WTC11 (cell line): ENCODE measurements around the gene TTLL3. TPM values are rescaled to one million over a fixed set of nuclear protein-coding genes. Genes with fewer than 3 reads are reported as not detected.
A peak's percentile ranks its signal among the peaks of the same experiment; 100 is the strongest.

ENCODE experiments used
- ATAC-seq: fragments of 200-7000 bp; cut with Tn5 transposase; 2 replicates; pipeline ENCODE4 v1.10.0; 2021; ENCODE audit warnings: mild to moderate bottlenecking, moderate library complexity
- CTCF ChIA-PET: fragments of 300-600 bp; sonication (Branson Sonifier 250); formaldehyde crosslinking; loops from one replicate; lab custom pipeline; 2021; ENCODE audit warnings: antibody characterized with exemption; lab: Charles Lee
- POLR2A ChIA-PET: fragments of 350-600 bp; sonication (Branson Sonifier 250); formaldehyde crosslinking; loops from one replicate; lab custom pipeline; 2021; ENCODE audit warnings: antibody characterized with exemption; lab: Charles Lee
- DNase-seq: peaks from one replicate; pipeline ENCODE4 v3.0.0; 2021; ENCODE audit warnings: low spot score
- H3K27ac Mint-ChIP-seq: 2 replicates; pipeline ENCODE4 v1.8.0; 2021; ENCODE audit warnings: mixed read lengths
- H3K27me3 Mint-ChIP-seq: 2 replicates; pipeline ENCODE4 v1.8.0; 2021; ENCODE audit warnings: low read depth, mild to moderate bottlenecking, moderate library complexity, mixed read lengths
- H3K36me3 Mint-ChIP-seq: 2 replicates; pipeline ENCODE4 v1.8.0; 2021; ENCODE audit warnings: mixed read lengths
- H3K4me1 Mint-ChIP-seq: 2 replicates; pipeline ENCODE4 v1.8.0; 2022; ENCODE audit warnings: mixed read lengths
- H3K4me3 Mint-ChIP-seq: 2 replicates; pipeline ENCODE4 v1.8.0; 2021; ENCODE audit warnings: mild to moderate bottlenecking, moderate library complexity, mixed read lengths
- H3K9me3 Mint-ChIP-seq: 2 replicates; pipeline ENCODE4 v1.8.0; 2021; ENCODE audit warnings: mixed read lengths
- FOXK1 ChIP-seq: sonication (generic); formaldehyde crosslinking; IDR thresholded peaks from 2 replicates; pipeline ENCODE4 v1.8.0; 2022; ENCODE audit warnings: mild to moderate bottlenecking, moderate library complexity, missing genetic modification reagents
- GTF2I ChIP-seq: fragments of 250-450 bp; sonication (Bioruptor Pico); conservative IDR thresholded peaks from 2 replicates; pipeline ENCODE4 v1.4.0; 2021; ENCODE audit warnings: mild to moderate bottlenecking
- MXD4 ChIP-seq: fragments of 250-450 bp; sonication (Bioruptor Pico); IDR thresholded peaks from 2 replicates; pipeline ENCODE4 v1.8.0; 2021; ENCODE audit warnings: mild to moderate bottlenecking, moderate library complexity, borderline replicate concordance
- TEAD1 ChIP-seq: sonication (generic); formaldehyde crosslinking; IDR thresholded peaks from 2 replicates; pipeline ENCODE4 v1.8.0; 2022; ENCODE audit warnings: mild to moderate bottlenecking, missing genetic modification reagents
- TEAD4 ChIP-seq: sonication (generic); formaldehyde crosslinking; IDR thresholded peaks from 2 replicates; pipeline ENCODE4 v1.8.0; 2022; ENCODE audit warnings: mild to moderate bottlenecking, missing genetic modification reagents
- ZNF396 ChIP-seq: fragments of 250-450 bp; sonication (Bioruptor Pico); IDR thresholded peaks from 2 replicates; pipeline ENCODE4 v1.8.0; 2021; ENCODE audit warnings: mild to moderate bottlenecking, moderate library complexity, borderline replicate concordance
- ZNF416 ChIP-seq: fragments of 250-450 bp; sonication (Bioruptor Pico); IDR thresholded peaks from 2 replicates; pipeline ENCODE4 v1.9.0; 2021; ENCODE audit warnings: mild to moderate bottlenecking, inconsistent platforms
- total RNA-seq: library from RNA; stranded (reverse); gene quantifications from 3 replicates; pipeline ENCODE4 v1.2.3, GENCODE V29; 2021
- TF ChIP-seq, protein P1 (sequence below): sonication (generic); formaldehyde crosslinking; IDR thresholded peaks from 2 replicates; pipeline ENCODE4 v1.8.1; 2023; ENCODE audit warnings: mild to moderate bottlenecking, missing genetic modification reagents, borderline replicate concordance
- TF ChIP-seq, protein P2 (sequence below): sonication (generic); formaldehyde crosslinking; IDR thresholded peaks from 2 replicates; pipeline ENCODE4 v1.8.0; 2023; ENCODE audit warnings: missing genetic modification reagents
- TF ChIP-seq, protein P3 (sequence below): sonication (generic); formaldehyde crosslinking; IDR thresholded peaks from 2 replicates; pipeline ENCODE4 v1.8.1; 2023; ENCODE audit warnings: mild to moderate bottlenecking, missing genetic modification reagents
- TF ChIP-seq, protein P4 (sequence below): sonication (generic); formaldehyde crosslinking; IDR thresholded peaks from 2 replicates; pipeline ENCODE4 v1.8.0; 2022; ENCODE audit warnings: mild to moderate bottlenecking, missing genetic modification reagents
- TF ChIP-seq, protein P5 (sequence below): sonication (generic); formaldehyde crosslinking; IDR thresholded peaks from 2 replicates; pipeline ENCODE4 v1.8.1; 2023; ENCODE audit warnings: mild to moderate bottlenecking, moderate library complexity, missing genetic modification reagents
- TF ChIP-seq, protein P6 (sequence below): sonication (generic); formaldehyde crosslinking; IDR thresholded peaks from 2 replicates; pipeline ENCODE4 v1.8.0; 2023; ENCODE audit warnings: missing genetic modification reagents, mild to moderate bottlenecking, borderline replicate concordance
- TF ChIP-seq, protein P7 (sequence below): fragments of 250-450 bp; sonication (Bioruptor Pico); conservative IDR thresholded peaks from 2 replicates; pipeline ENCODE4 v1.9.0; 2021; ENCODE audit warnings: mild to moderate bottlenecking

TTLL3 gene
- total RNA-seq, 1 experiment from 2014 or later, result 14.7 TPM

DNA sequence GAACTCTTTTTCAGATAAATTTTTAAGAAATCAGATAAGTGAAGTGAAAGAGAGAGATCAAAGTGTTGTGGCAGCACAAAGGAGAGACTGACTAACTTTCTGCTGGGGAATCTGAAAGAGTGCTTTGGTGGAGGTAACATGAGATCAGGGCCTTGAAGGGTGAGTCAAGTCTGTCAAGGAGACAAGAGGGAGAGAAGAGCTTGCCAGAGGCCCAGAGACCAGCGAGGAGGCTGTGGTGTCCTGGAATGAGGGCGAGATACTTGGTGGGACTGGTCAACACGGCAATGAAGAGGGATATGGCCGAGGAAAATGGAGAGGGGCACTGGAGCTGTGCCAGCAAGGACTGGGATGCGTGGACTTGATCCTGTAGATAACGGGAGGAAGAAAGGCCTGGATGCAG is 22.3 kb upstream of the TTLL3 start (continued):
- TF ChIP-seq, protein P1, sequence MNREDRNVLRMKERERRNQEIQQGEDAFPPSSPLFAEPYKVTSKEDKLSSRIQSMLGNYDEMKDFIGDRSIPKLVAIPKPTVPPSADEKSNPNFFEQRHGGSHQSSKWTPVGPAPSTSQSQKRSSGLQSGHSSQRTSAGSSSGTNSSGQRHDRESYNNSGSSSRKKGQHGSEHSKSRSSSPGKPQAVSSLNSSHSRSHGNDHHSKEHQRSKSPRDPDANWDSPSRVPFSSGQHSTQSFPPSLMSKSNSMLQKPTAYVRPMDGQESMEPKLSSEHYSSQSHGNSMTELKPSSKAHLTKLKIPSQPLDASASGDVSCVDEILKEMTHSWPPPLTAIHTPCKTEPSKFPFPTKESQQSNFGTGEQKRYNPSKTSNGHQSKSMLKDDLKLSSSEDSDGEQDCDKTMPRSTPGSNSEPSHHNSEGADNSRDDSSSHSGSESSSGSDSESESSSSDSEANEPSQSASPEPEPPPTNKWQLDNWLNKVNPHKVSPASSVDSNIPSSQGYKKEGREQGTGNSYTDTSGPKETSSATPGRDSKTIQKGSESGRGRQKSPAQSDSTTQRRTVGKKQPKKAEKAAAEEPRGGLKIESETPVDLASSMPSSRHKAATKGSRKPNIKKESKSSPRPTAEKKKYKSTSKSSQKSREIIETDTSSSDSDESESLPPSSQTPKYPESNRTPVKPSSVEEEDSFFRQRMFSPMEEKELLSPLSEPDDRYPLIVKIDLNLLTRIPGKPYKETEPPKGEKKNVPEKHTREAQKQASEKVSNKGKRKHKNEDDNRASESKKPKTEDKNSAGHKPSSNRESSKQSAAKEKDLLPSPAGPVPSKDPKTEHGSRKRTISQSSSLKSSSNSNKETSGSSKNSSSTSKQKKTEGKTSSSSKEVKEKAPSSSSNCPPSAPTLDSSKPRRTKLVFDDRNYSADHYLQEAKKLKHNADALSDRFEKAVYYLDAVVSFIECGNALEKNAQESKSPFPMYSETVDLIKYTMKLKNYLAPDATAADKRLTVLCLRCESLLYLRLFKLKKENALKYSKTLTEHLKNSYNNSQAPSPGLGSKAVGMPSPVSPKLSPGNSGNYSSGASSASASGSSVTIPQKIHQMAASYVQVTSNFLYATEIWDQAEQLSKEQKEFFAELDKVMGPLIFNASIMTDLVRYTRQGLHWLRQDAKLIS, result no peak
- TF ChIP-seq, protein P2, sequence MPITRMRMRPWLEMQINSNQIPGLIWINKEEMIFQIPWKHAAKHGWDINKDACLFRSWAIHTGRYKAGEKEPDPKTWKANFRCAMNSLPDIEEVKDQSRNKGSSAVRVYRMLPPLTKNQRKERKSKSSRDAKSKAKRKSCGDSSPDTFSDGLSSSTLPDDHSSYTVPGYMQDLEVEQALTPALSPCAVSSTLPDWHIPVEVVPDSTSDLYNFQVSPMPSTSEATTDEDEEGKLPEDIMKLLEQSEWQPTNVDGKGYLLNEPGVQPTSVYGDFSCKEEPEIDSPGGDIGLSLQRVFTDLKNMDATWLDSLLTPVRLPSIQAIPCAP (CRISPR knock-in tag), result no peak
- TF ChIP-seq FOXK1 (CRISPR knock-in tag), result no peak

DNA sequence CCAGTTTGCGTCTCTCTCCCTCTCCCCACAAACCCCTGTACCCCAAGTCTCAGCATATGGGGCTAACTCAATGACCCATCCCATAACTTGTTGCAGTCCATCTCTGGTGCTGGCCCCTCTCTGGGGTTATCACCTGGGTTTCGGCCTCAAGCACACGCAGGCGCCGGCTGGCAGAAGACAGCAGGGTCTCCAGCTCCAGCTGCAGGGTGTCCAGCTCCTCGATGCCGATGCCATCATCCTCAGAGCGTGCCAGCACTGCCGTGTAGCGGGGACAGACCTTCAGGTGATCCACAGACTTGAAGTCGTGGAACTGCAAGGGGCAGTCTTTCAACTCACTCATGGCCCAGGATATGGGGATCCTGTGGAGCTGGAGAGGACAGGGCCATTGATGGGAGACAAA is 18.9 kb upstream of the TTLL3 start:
- Mint-ChIP-seq H3K9me3 (no peaks in the 10 kb centered on the region), H3K4me3 (peak overlapping the region; percentile 94), H3K4me1 (peaks cover 18% of the 10 kb centered on the region), H3K27ac (no peak overlapping the region), H3K27me3 (no peaks in the 10 kb centered on the region; the same call in 1 of the 2 replicates), H3K36me3 (peaks cover 47% of the 10 kb centered on the region)
- TF ChIP-seq TEAD1 (CRISPR knock-in tag) (no peak), TEAD4 (CRISPR knock-in tag) (no peak)
- ATAC-seq (no peak), DNase-seq (no peak)
- POLR2A ChIA-PET, result no interaction called here
- CTCF ChIA-PET, result interaction anchor here (0.5 to 1.2 kb wide), 2 partner anchors 64 to 67 kb away, joined by 4 to 5 read pairs; no protein-coding TSS in a partner anchor

DNA sequence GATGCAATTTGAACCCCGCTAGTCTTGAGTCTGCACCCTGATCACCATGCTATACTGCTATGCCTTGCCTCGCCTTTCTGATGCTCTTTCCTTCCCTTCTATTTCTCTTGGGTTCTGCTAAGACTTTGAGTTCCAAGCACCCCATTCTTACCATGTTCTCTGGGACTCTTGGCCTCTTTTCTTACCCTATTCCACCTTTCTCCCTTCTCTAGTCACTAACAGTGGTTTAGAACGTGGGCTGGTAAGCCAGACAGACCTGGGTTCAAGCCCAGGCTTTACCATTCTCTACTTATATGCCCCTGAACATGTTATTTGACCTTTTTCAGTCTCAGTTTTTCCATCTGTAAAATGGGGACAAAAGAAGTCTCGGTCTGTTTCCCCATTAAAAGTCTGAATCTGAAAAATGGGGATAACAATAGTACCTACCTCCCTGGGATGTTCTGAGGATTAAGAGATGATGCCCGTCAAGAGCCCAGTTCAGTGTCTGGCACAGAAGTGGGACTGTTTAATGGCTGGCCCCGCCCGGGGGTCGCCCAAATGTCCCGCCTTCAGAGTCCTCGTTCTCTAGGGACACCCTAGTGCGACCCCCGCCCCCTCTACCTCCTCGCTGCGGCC is 18.2 kb upstream of the TTLL3 start:
- peaks cover 18% of the 10 kb centered on the region for H3K4me1 Mint-ChIP-seq
- peak overlapping the region; percentile 54 for H3K27ac Mint-ChIP-seq
- H3K9me3 Mint-ChIP-seq, result no peaks in the 10 kb centered on the region
- H3K36me3 Mint-ChIP-seq, result peaks cover 40% of the 10 kb centered on the region
- no peak for DNase-seq
- CTCF ChIA-PET, result interaction anchor here (1.0 to 1.4 kb wide), 7 partner anchors 13 to 291 kb away, joined by 3 to 9 read pairs (median 4); partner anchors contain the start of genes CAMK1, CRELD1 and OGG1
- H3K4me3 Mint-ChIP-seq, result peak overlapping the region; percentile 94
- POLR2A ChIA-PET, result interaction anchor here (1.0 to 1.8 kb wide), 7 partner anchors 9 to 219 kb away, joined by 3 to 11 read pairs (median 5); partner anchors contain the start of gene OGG1
- no peaks in the 10 kb centered on the region; the same call in 1 of the 2 replicates for H3K27me3 Mint-ChIP-seq
- no peak for ATAC-seq
- TF ChIP-seq, protein P3, sequence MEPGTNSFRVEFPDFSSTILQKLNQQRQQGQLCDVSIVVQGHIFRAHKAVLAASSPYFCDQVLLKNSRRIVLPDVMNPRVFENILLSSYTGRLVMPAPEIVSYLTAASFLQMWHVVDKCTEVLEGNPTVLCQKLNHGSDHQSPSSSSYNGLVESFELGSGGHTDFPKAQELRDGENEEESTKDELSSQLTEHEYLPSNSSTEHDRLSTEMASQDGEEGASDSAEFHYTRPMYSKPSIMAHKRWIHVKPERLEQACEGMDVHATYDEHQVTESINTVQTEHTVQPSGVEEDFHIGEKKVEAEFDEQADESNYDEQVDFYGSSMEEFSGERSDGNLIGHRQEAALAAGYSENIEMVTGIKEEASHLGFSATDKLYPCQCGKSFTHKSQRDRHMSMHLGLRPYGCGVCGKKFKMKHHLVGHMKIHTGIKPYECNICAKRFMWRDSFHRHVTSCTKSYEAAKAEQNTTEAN (CRISPR knock-in tag), result 0 out of 2 replicates have a peak, but pooled peaks have one; percentile 15
- TF ChIP-seq, protein P4, sequence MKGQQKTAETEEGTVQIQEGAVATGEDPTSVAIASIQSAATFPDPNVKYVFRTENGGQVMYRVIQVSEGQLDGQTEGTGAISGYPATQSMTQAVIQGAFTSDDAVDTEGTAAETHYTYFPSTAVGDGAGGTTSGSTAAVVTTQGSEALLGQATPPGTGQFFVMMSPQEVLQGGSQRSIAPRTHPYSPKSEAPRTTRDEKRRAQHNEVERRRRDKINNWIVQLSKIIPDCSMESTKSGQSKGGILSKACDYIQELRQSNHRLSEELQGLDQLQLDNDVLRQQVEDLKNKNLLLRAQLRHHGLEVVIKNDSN (CRISPR knock-in tag), result no peak
- TF ChIP-seq, protein P5, sequence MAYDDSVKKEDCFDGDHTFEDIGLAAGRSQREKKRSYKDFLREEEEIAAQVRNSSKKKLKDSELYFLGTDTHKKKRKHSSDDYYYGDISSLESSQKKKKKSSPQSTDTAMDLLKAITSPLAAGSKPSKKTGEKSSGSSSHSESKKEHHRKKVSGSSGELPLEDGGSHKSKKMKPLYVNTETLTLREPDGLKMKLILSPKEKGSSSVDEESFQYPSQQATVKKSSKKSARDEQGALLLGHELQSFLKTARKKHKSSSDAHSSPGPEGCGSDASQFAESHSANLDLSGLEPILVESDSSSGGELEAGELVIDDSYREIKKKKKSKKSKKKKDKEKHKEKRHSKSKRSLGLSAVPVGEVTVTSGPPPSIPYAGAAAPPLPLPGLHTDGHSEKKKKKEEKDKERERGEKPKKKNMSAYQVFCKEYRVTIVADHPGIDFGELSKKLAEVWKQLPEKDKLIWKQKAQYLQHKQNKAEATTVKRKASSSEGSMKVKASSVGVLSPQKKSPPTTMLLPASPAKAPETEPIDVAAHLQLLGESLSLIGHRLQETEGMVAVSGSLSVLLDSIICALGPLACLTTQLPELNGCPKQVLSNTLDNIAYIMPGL, result 0 out of 2 replicates have a peak, but pooled peaks have one; percentile 7
- TF ChIP-seq, protein P6, sequence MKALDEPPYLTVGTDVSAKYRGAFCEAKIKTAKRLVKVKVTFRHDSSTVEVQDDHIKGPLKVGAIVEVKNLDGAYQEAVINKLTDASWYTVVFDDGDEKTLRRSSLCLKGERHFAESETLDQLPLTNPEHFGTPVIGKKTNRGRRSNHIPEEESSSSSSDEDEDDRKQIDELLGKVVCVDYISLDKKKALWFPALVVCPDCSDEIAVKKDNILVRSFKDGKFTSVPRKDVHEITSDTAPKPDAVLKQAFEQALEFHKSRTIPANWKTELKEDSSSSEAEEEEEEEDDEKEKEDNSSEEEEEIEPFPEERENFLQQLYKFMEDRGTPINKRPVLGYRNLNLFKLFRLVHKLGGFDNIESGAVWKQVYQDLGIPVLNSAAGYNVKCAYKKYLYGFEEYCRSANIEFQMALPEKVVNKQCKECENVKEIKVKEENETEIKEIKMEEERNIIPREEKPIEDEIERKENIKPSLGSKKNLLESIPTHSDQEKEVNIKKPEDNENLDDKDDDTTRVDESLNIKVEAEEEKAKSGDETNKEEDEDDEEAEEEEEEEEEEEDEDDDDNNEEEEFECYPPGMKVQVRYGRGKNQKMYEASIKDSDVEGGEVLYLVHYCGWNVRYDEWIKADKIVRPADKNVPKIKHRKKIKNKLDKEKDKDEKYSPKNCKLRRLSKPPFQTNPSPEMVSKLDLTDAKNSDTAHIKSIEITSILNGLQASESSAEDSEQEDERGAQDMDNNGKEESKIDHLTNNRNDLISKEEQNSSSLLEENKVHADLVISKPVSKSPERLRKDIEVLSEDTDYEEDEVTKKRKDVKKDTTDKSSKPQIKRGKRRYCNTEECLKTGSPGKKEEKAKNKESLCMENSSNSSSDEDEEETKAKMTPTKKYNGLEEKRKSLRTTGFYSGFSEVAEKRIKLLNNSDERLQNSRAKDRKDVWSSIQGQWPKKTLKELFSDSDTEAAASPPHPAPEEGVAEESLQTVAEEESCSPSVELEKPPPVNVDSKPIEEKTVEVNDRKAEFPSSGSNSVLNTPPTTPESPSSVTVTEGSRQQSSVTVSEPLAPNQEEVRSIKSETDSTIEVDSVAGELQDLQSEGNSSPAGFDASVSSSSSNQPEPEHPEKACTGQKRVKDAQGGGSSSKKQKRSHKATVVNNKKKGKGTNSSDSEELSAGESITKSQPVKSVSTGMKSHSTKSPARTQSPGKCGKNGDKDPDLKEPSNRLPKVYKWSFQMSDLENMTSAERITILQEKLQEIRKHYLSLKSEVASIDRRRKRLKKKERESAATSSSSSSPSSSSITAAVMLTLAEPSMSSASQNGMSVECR, result peak; percentile 60; the same call in 1 of the 2 replicates
- TF ChIP-seq, protein P7, sequence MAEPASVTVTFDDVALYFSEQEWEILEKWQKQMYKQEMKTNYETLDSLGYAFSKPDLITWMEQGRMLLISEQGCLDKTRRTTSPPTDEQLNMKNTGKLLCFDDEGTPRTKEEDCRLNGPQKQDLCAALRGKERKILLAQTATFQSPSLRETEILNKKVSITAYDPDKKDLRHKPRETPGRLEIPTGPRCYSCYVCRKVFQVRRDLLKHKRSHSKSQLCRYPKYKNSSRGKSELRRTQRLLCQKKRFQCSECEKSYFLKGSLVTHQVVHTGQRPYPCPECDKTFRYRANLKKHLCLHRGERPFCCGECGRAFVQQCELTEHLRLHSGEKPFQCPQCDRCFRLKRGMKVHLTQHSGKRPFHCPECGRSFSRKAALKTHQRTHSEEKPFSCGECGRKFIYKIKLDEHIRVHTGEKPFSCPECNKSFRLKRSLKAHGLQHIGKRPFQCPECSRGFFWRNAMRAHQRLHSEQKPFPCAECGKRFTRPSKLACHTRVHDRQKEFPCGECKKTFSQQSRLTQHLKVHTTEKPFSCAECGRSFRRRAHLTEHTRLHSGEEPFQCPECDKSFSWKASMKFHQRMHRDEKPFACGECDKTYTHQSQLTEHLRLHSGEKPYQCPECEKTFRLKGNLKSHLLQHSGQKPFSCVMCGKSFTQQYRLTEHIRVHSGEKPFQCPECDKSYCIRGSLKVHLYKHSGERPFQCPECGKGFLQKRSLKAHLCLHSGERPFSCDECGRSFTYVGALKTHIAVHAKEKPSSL (CRISPR knock-in tag), result no peak
- TF ChIP-seq GTF2I, result peak; percentile 96
- TF ChIP-seq ZNF396, result no peak
- 0 out of 2 replicates have a peak, but pooled peaks have one; percentile 7 for TF ChIP-seq ZNF416 (CRISPR knock-in tag)
- no peak for TF ChIP-seq MXD4
